Hematopoietic multipotent progenitor cell treated with erythropoietin and hydrocortisone succinate and interleukin-3 and kit ligand, for 4 days (in vitro differentiated cells): ENCODE data around the gene TCF7L1.
A peak's percentile ranks its signal among the peaks of the same experiment; 100 is the strongest.
"Not testable (repeated sequence)": the region's sequence is repeated elsewhere in the genome, so short reads cannot be mapped to it uniquely, and the experiment has no call there.

ENCODE experiments used
- DNase-seq: peaks from one replicate; pipeline ENCODE4 v3.0.0-alpha.2; 2015

TCF7L1 gene

DNA sequence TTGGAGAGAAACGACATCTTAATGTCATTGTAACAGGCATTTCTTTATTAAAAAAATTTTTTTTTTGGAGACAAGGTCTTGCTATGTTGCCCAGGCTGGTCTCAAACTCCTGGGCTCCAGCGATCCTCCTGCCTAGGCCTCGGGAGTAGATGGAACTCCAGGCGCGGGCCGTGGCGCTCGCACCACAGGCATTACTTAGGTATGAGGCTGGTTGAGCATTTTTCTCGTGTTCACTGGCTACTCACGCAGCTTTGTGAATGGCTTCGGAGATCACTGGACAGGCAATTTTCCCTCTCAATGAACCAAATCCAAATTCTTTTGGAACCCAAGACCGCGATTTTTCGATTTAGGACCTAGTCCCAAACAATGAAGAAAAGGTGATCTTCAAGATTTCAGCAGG lies 795 bp upstream of the TCF7L1 start:
- DNase-seq: no peak

DNA sequence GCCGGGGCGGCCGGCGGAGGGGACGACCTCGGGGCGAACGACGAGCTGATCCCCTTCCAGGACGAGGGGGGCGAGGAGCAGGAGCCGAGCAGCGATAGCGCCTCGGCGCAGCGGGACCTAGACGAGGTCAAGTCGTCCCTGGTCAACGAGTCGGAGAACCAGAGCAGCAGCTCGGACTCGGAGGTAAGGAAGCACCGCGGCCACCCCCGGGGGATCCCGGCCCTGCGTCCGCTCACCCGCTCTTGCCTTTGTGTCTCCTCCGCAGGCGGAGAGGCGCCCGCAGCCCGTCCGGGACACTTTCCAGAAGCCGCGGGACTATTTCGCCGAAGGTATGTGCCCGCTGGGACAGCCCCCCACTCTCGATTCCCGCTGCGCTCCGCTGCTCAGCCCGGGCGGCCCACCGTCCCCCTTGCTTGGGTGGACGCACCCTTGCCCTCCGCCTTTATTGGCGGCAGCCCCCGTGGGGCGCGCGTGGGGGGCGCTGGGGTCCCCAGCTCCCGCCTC lies 611 bp downstream of the TCF7L1 start:
- peak; percentile 22 for DNase-seq

- peak; percentile 37 for DNase-seq
Observed at GRCh38 chr2:85134255-85134895, 1.2 kb downstream of the TCF7L1 start.

DNA sequence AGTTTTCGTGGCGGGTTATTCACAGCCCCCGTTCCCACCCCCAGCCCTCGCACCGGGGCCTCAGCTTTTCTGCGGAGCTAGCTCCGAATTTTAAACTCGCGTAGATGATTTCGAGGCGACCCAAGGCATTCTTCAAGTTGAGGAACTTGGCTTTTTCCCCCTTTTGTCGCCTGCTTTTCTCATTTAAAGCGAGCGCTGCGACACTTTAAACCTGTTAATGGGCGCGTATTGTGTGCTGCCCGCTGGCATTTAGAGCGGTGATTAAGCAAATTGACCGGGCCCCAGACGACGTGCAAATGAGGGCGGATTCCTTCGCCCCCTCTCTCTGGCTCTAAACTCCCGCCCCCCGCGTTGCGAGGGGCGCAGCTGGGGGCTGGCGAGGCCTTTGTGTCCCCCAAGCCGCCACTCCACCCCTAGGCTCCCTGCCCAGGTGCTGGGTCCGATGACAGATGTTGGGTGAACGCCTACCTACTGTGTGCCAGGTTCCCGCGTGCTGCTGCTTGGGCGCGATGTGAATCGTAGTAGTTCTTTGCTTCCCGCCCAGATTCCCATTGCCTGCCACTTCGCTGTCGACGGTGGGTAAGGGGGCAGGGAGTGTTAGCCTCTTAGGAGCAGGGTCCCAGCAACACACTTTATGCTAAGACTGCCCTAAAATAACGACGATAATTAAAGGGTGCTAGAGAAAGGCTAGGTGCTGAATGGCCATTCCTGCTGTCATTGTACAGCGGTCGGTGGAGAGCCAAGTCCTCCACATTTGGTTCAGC lies 1.9 kb downstream of the TCF7L1 start:
- DNase-seq: peak; percentile 60

GRCh38 chr2:85135660-85135914 lies 2.4 kb downstream of the TCF7L1 start:
- no peak for DNase-seq

DNA sequence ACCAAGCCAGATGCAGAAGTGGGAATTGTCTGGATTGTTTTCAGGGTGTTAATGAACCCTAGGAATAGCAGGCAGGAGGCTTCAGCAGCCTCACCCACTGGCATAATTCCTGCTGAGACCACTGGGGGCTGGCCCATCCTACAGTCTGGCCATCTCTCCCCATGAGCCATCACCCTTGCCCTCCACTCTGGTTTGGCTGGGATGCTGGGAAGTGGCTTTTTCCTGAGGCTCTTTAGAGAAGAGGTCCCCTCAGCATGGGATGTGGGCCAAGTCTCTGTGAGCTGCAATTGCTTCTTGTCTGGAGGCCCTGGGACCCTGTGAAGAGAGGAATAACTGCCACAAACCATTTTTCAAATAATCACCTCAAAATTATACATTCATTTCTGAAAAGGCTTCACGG lies 4.0 kb downstream of the TCF7L1 start:
- no peak for DNase-seq

DNA sequence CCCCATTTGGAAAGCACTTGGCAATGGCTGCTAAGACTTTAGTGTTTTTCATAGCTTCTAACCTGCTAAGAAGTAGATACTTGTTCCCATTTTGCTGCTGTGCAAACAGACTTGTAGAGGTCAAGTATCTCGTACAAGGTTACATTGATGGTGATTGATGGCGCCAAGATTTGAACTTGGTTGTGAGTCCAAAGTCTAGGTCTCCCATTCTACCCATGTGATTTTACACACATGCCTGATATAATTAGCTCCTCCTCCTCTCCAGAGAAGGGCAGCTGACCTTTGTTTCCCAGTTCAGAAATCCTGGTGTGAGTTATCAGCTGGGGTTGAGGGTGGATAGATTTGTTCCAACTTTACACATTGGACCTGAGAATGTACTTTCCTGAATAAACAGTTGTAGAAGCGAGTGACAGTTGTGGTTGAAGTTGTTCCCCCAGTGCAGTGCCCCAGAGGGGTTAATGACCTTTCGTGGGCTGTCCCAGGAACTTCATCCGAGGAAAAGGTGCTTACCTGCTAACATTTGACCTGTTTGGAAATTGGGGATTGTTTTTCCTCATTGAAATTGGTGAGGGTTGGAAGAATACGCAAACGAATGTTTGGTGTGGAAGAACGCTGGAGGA lies 10.4 kb downstream of the TCF7L1 start:
- no peak for DNase-seq

DNA sequence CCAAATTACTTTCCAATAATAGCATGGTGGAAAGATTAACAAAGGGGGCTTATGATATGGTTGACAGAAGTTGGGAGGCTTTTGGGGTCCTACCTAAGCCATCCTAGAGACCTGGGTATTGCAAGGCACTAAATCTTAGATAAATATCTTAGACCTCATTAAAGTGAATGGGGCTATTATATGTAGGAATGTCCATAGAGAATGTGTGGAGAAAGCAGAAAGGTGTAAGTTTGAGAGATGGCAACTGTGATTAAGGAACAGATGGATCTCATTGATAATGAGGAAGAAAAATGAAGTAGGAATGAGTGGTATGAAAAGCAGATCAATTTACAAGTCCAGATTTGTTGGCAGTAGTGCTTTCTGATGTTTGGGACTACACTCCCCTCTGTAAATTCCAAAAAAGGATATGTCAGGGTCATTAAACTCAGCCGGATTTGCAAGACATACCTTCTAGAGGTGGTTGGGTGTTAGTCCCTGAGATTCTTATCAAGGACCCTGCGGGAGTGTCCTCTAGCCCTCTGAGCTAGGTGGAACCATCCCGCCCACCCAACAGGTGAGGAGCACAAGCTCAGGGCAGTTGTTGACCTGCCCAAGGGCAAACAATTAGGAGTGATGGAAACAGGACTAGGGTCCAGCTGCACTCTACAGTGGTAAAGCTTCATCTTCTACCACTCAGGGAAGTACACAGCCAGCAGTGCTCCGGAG lies 12.1 kb downstream of the TCF7L1 start:
- no peak for DNase-seq

DNA sequence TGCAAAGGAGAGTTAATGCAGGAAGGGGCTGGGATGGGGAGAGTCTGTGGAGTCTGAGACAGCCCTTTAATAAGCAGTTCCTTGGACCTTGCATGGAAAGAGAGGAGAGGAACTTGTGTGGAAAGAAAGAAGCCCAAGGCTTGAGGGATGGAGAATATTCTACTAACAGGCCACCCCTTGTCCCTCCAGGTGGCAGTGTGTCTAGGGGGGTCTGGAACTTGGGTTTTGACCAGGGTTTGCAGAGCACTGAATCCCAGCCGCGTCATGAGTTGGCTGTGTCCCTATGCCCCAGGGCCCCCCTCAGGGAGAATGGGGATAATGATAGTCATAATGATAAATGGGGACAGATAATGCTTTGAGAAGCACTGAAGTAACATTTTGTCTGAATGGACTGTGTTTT lies 15.0 kb downstream of the TCF7L1 start:
- no peak for DNase-seq

- no peak for DNase-seq
Observed at GRCh38 chr2:85151026-85151425, 17.8 kb downstream of the TCF7L1 start.

GRCh38 chr2:85152895-85153294 lies 19.7 kb downstream of the TCF7L1 start:
- no peak for DNase-seq

DNA sequence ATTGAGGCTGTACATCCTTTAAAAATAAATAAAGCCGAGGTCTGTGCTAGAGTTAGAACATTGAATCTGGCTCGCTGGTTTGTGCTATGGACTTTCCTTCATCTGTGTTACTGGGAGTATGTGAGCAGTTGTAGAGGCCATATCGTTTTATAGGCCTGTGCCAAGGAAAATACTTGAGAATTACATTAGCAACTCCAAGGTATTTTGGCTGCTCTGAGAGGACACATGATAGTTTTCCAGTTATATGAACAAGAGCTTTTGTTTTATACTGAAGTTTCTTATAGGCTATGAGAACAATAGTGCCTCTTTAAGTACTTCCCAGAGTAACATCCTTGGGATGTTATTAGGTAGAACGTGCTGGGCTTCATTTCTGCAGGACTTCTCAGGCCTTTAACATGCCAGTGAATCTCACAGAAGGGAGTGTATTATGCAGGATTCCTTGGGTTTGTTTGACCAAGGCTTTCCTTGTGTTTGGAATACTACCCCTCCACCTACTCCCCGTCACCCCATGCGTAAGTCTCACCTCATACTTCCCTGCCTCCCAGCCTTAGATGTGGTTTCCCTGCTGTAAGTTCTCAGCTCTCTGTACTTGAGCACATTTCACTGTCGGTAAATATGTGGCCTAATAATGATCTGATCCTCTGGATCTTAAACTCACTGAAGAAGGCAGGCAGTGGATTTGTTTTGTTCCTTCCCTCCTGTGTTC lies 21.0 kb downstream of the TCF7L1 start:
- DNase-seq: no peak

GRCh38 chr2:85155082-85155481 lies 21.9 kb downstream of the TCF7L1 start:
- not testable (repeated sequence) for DNase-seq

DNA sequence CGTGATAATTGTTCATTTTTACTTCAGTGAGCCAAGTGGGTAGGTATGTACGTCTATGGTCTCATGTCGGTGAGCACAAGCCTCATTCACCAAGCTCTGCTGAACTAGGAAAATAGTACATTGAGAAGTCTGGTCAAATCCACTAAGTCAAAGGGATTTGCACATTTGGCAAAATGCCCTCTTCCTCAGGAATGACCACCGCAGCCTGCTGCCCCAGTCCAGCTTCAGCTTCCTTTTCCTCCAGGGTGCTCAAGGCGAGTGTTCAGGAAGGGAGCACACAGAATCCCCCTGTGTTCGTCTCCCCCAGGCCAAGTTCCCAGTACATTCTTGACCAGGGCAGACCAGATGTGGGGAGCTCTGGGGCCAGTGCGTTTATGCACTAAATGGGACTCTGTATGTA lies 23.0 kb downstream of the TCF7L1 start:
- no peak for DNase-seq

DNA sequence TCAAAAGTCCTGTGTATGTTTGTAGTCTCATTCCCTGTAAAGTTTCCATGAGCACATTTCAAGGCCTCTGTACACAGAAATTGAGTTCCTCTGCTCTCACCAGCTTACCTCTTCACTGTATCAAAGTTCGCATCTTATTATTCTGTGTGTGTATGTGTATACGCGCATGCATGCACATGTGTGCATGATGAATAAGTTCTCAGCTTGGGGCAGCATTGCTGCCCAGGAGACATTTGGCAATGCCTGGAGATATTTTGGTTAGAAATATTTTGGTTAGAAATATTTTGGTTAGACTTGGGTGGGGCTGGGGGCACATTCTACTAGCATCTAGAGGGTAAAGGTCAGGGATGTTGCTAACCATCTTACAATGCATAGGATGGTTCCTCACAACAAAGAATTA lies 23.4 kb downstream of the TCF7L1 start:
- no peak for DNase-seq

GRCh38 chr2:85157345-85157744 lies 24.2 kb downstream of the TCF7L1 start:
- no peak for DNase-seq

- no peak for DNase-seq
Observed at GRCh38 chr2:85158559-85159273, 25.5 kb downstream of the TCF7L1 start.

DNA sequence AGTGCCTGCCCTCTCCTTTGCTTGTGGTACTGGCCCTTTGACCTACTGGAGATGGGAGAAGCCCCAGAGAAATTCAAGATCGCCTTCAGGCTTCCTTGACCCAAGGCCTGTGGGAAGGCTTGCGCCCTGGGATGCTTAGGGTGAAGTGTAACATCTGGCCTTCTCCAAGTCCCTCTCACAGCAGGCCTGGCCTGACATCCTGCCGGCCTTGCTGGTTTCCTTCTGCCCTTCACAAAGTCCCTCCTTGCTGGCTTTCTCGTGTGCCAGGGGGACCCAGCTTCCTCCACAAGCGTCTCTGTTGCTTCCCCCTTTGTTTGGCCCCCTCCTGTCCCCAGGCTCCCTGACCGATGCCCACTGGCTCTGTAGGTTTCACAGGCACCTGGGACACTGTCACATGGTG lies 26.4 kb downstream of the TCF7L1 start:
- no peak for DNase-seq

DNA sequence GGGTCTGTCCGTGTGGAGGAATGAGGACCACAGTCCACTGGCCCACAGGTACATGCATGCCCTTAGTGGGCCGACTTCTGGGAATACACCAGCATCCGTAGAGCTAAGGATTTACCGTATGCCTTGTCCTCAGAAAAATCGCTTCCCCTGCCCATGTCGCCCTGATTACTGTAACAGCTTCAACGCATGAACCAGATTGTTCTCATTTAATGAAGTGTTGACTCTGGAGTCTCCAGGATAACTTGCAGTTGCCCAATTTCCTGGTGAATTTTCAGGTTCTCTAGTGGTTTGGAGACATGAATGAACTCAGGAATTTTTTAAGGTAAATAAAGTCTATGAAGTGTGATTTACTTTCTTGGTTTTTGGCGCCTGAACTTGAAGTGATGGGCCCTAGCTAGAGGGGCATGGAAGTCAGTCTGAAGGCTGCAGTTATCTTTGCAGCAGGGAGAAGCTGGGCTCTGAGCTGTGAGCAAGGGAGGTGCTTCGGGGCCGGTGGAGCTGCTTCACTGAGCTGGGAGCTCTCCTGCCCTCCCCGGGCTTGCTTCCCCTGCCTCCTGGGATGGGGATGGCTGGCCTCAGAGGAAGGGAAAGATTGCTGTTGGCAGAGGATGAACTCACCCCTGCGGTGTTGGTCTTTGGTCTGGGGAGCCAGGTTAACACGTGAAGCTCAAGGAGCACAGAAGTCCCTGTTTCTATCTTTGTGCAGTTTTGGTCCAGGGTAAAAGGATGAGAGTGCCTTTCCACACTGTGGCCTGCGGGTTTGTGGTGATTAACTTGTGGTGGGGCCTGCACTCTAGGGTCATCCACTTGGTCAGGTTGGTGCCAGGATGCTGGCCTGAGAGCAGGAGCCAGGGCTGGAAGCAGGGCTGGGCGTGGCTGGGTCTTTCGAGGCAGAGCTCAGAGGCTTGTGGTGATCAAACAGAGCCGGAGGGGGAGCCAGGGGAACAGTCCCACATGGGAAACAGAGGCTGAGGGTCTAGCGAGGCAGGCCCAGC lies 28.1 kb downstream of the TCF7L1 start:
- DNase-seq: no peak

DNA sequence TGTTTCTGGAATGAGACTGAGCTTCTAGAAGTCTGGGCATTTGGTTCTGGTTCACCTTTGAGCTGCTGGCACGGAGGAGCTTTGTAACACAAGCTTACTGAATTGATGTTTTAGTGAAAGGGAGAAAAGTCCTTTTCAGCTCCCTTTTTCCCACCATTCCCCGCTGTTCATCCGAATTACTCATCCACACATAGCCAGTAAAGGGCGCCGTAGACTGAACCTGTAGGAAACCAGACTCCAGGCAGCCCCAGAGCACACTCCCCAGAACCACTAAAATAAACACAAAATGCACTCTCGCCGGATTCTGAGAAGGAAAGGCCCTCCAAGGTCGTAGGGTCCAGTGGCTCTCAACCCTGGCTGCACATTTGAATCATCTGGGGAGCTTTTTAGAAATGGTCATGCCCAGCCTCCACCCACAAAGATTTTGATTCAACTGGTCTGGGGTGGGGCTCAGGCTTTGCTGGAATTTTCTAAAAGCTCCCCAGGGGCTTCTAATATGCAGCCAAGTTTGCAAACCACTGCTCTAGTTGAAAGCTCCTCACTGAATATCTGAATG lies 29.6 kb downstream of the TCF7L1 start:
- DNase-seq: no peak

DNA sequence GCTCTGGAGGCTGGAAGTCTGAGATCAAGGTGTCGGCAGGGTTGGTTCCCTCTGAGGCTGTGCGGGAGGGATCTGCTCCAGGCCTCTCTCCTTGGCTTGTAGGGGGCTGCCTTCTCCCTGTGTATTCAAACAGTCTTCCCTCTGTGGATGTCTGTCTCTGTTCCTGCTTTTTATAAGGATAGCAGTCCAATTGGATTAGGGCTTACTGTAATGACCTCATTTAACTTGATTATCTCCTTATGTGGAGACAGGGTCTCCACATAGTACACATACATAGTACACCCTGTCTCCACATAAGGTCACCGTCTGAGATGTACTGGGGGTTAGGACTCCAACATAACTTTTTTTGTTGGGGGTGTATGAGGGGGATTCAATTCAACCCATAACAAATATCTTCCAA lies 30.5 kb downstream of the TCF7L1 start:
- DNase-seq: no peak
